ENCODE data around the gene ADAMTS3.

DNA sequence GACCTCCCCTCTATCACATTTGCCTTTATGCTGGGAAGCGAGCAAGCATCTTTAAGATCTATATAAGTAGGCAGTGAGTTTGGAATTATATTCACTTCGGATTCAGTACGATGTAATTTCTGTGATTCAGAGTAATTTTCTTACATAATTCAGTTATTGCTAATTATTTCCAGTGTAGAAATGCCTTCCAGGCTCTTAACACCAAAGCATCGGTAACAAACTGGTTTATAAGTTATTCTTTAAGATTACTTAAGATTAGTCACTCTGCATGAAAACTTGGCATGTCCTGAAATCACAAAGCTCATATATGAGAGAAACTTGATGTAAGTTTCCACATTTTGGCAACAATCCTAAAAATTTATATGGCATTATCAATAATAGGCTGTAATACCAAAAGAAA, 120.8 kb downstream of the ADAMTS3 start:
- no peak for TF ChIP-seq REL (CRISPR knock-in tag; conservative IDR thresholded peaks at IDR 0.05)
- no peak for TF ChIP-seq CTCF (CRISPR knock-in tag; IDR thresholded peaks at IDR 0.05)
- TF ChIP-seq ARID2 (CRISPR knock-in tag; IDR thresholded peaks at IDR 0.05; ENCODE audit: borderline replicate concordance): no peak
- no peak for TF ChIP-seq NR3C1 (CRISPR knock-in tag; IDR thresholded peaks at IDR 0.05)

Measured in HepG2 (cell line).